Measurements from ENCODE around the gene MESP2.

DNA sequence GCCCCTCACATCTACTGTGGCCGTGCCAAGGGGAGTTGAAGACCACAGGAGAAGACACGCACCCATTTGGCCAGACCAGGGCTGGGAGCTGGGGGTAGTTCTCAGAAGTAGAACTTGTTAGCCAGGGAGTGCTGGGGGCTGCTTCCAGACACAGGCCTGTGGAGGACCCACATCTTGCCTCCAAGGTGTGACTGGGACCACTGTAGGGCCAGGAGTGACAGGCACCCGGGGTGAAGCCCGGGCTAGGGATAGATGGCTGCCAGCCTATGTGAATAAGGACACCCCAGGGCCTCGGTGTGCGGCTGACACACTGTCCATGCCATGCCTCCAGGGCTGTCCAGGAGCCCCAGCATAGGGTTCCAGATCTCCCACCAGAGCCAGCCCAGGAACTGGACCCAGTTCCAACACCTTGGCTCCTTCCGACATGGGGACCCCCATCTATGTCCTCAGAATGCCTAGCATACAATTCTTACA lies 36.8 kb downstream of the MESP2 start:
- TF ChIP-seq, protein P1, sequence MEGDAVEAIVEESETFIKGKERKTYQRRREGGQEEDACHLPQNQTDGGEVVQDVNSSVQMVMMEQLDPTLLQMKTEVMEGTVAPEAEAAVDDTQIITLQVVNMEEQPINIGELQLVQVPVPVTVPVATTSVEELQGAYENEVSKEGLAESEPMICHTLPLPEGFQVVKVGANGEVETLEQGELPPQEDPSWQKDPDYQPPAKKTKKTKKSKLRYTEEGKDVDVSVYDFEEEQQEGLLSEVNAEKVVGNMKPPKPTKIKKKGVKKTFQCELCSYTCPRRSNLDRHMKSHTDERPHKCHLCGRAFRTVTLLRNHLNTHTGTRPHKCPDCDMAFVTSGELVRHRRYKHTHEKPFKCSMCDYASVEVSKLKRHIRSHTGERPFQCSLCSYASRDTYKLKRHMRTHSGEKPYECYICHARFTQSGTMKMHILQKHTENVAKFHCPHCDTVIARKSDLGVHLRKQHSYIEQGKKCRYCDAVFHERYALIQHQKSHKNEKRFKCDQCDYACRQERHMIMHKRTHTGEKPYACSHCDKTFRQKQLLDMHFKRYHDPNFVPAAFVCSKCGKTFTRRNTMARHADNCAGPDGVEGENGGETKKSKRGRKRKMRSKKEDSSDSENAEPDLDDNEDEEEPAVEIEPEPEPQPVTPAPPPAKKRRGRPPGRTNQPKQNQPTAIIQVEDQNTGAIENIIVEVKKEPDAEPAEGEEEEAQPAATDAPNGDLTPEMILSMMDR (conservative IDR thresholded peaks at IDR 0.05 in 1 of 2, IDR thresholded peaks at IDR 0.05 in 1 of 2; ENCODE audit: extremely low read depth in 1 of 2, insufficient read depth in 1 of 2, low read depth in 1 of 2, low read length in 2 of 2): no peak
- no peak for TF ChIP-seq EZH2 (IDR thresholded peaks at IDR 0.05; ENCODE audit: borderline replicate concordance, low read length)
